GM18511 (cell line): ENCODE data around the gene ATP10A.

ENCODE experiments used
- ATAC-seq: cut with Tn5 transposase; IDR thresholded peaks from one replicate; pipeline ENCODE4 v1.9.1; 2021; ENCODE audit warnings: mild to moderate bottlenecking, moderate library complexity; ENCODE audit not compliant: unreplicated experiment

ATP10A gene

GRCh38 chr15:25830844-25831451 lies 32.2 kb downstream of the ATP10A start:
- ATAC-seq = no peak

- no peak for ATAC-seq
Observed at GRCh38 chr15:25829073-25829472, 34.1 kb downstream of the ATP10A start.

- ATAC-seq = no peak
Observed at GRCh38 chr15:25825207-25825606, 37.9 kb downstream of the ATP10A start.

GRCh38 chr15:25824618-25825017 lies 38.5 kb downstream of the ATP10A start:
- ATAC-seq = no peak

- no peak for ATAC-seq
Observed at GRCh38 chr15:25812845-25813244, 50.3 kb downstream of the ATP10A start.

- no peak for ATAC-seq
Observed at GRCh38 chr15:25812073-25812472, 51.1 kb downstream of the ATP10A start.

GRCh38 chr15:25811481-25811906 lies 51.6 kb downstream of the ATP10A start:
- no peak for ATAC-seq

GRCh38 chr15:25810631-25811091 lies 52.5 kb downstream of the ATP10A start:
- ATAC-seq = no peak

- ATAC-seq = no peak
Observed at GRCh38 chr15:25810154-25810553, 53.0 kb downstream of the ATP10A start.

- no peak for ATAC-seq
Observed at GRCh38 chr15:25807063-25807462, 56.1 kb downstream of the ATP10A start.

GRCh38 chr15:25805031-25805430 lies 58.1 kb downstream of the ATP10A start:
- ATAC-seq = no peak

- ATAC-seq = no peak
Observed at GRCh38 chr15:25804451-25804850, 58.7 kb downstream of the ATP10A start.

GRCh38 chr15:25803541-25803940 lies 59.6 kb downstream of the ATP10A start:
- ATAC-seq = no peak

GRCh38 chr15:25803036-25803435 lies 60.1 kb downstream of the ATP10A start:
- no peak for ATAC-seq

- no peak for ATAC-seq
Observed at GRCh38 chr15:25802285-25802830, 60.8 kb downstream of the ATP10A start.

GRCh38 chr15:25801586-25802284 lies 61.4 kb downstream of the ATP10A start:
- ATAC-seq = no peak

GRCh38 chr15:25800761-25801515 lies 62.2 kb downstream of the ATP10A start:
- ATAC-seq = no peak

GRCh38 chr15:25799906-25800700 lies 63.0 kb downstream of the ATP10A start:
- ATAC-seq = no peak

GRCh38 chr15:25797936-25798901 lies 64.9 kb downstream of the ATP10A start:
- ATAC-seq = no peak

- ATAC-seq = no peak
Observed at GRCh38 chr15:25797511-25797935, 65.6 kb downstream of the ATP10A start.
